SU-DHL-6 (cell line): ENCODE measurements around the gene SHISAL2A.

Experiments
- H2AFZ ChIP-seq: fragments of 200-600 bp; sonication (generic); 2 replicates; pipeline ENCODE4 v1.6.1; 2014; ENCODE audit warnings: low read depth, mild to moderate bottlenecking, moderate library complexity, mixed read lengths, antibody characterized with exemption, low read length; ENCODE audit not compliant: severe bottlenecking
- H3F3A ChIP-seq: fragments of 200-600 bp; shearing (Covaris generic); 2 replicates; pipeline ENCODE4 v1.6.0; 2016; ENCODE audit warnings: antibody characterized with exemption, mild to moderate bottlenecking; ENCODE audit not compliant: insufficient read depth
- H3K27ac ChIP-seq: fragments of 200-600 bp; sonication (generic); 2 replicates; pipeline ENCODE4 v1.5.1; 2016; ENCODE audit warnings: low read depth, mild to moderate bottlenecking, low read length, moderate library complexity, mixed read lengths
- H3K27me3 ChIP-seq: fragments of 200-600 bp; sonication (generic), shearing (Covaris generic); 2 replicates; pipeline ENCODE4 v1.6.0; 2014; ENCODE audit warnings: mild to moderate bottlenecking, low read length
- H3K36me3 ChIP-seq: fragments of 200-600 bp; sonication (generic); 2 replicates; pipeline ENCODE4 v1.6.1; 2014; ENCODE audit warnings: mild to moderate bottlenecking, low read length, mixed read lengths
- H3K4me2 ChIP-seq: fragments of 300-600, 200-600 bp; shearing (Covaris generic), sonication (generic); 2 replicates; pipeline ENCODE4 v1.6.0; 2014; ENCODE audit warnings: low read length, low read depth, mild to moderate bottlenecking; ENCODE audit not compliant: poor library complexity, severe bottlenecking
- H3K4me3 ChIP-seq: fragments of 200-600 bp; sonication (generic); 2 replicates; pipeline ENCODE4 v1.5.1; 2014; ENCODE audit warnings: antibody characterized with exemption, low read length, mild to moderate bottlenecking, mixed read lengths; ENCODE audit not compliant: insufficient read depth, poor library complexity, severe bottlenecking
- H3K79me2 ChIP-seq: fragments of 200-600 bp; sonication (generic); 2 replicates; pipeline ENCODE4 v1.6.1; 2014; ENCODE audit warnings: mild to moderate bottlenecking, low read length, moderate library complexity; ENCODE audit not compliant: insufficient read depth
- H3K9ac ChIP-seq: fragments of 200-600 bp; sonication (generic); 2 replicates; pipeline ENCODE4 v1.7.0; 2014; ENCODE audit warnings: mild to moderate bottlenecking, low read length
- H3K9me2 ChIP-seq: fragments of 200-600 bp; sonication (generic); replicated peaks from 2 replicates; pipeline ENCODE4 v1.6.1; 2014; ENCODE audit warnings: low read length; ENCODE audit not compliant: insufficient read depth
- H3K9me3 ChIP-seq: fragments of 200-600 bp; sonication (generic); 2 replicates; pipeline ENCODE4 v1.6.1; 2014; ENCODE audit warnings: low read length, mixed read lengths; ENCODE audit not compliant: insufficient read depth
- H4K20me1 ChIP-seq: fragments of 200-600 bp; sonication (generic); 2 replicates; pipeline ENCODE4 v1.6.1; 2014; ENCODE audit warnings: low read depth, mild to moderate bottlenecking, antibody characterized with exemption, low read length, moderate library complexity, mixed read lengths
- EZH2phosphoT487 ChIP-seq: fragments of 200-600 bp; sonication (generic), shearing (Covaris generic); conservative IDR thresholded peaks from 2 replicates; pipeline ENCODE4 v1.6.1; 2018; ENCODE audit warnings: mild to moderate bottlenecking, antibody characterized with exemption, low read length, moderate library complexity, mixed read lengths
- TF ChIP-seq, protein P1 (sequence below): fragments of 200-600 bp; sonication (generic); IDR thresholded peaks from one replicate; pipeline ENCODE4 v1.5.1; 2017; ENCODE audit warnings: antibody characterized with exemption, mild to moderate bottlenecking, low read length, moderate library complexity; ENCODE audit not compliant: insufficient read depth, poor library complexity, severe bottlenecking

Gene SHISAL2A

GRCh38 chr1:52601991-52602855, 30.7 kb upstream of the SHISAL2A start, which contains the start of gene GPX7:
Gene GPX7, plus strand, starts transcription at chr1:52602371. Its CDS starts 39 bp downstream, at chr1:52602410.
- H4K20me1 ChIP-seq, result no peaks in the 10 kb centered on the region
- H3K4me2 ChIP-seq, result peak within 1 kb of the TSS; percentile 53
- no peak for TF ChIP-seq EZH2phosphoT487
- TF ChIP-seq, protein P1, sequence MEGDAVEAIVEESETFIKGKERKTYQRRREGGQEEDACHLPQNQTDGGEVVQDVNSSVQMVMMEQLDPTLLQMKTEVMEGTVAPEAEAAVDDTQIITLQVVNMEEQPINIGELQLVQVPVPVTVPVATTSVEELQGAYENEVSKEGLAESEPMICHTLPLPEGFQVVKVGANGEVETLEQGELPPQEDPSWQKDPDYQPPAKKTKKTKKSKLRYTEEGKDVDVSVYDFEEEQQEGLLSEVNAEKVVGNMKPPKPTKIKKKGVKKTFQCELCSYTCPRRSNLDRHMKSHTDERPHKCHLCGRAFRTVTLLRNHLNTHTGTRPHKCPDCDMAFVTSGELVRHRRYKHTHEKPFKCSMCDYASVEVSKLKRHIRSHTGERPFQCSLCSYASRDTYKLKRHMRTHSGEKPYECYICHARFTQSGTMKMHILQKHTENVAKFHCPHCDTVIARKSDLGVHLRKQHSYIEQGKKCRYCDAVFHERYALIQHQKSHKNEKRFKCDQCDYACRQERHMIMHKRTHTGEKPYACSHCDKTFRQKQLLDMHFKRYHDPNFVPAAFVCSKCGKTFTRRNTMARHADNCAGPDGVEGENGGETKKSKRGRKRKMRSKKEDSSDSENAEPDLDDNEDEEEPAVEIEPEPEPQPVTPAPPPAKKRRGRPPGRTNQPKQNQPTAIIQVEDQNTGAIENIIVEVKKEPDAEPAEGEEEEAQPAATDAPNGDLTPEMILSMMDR, result no peak
- no peaks in the 10 kb centered on the region for H3K27me3 ChIP-seq
- H3K9me3 ChIP-seq, result no peaks in the 10 kb centered on the region
- peak within 1 kb of the TSS; percentile 61 for H3K27ac ChIP-seq
- H3K79me2 ChIP-seq, result peaks cover 4% of the 10 kb centered on the region; the same call in 1 of the 2 replicates
- peak within 1 kb of the TSS; percentile 57 for H3K9ac ChIP-seq
- H3K4me3 ChIP-seq, result peak within 1 kb of the TSS; percentile 45
- peaks cover 13% of the 10 kb centered on the region; the same call in 1 of the 2 replicates for H3F3A ChIP-seq
- no peaks in the 10 kb centered on the region for H3K9me2 ChIP-seq
- peak within 1 kb of the TSS; percentile 29 for H2AFZ ChIP-seq
- no peaks in the 10 kb centered on the region for H3K36me3 ChIP-seq

- no peaks in the 10 kb centered on the region for H3K27me3 ChIP-seq
- peak overlapping the region; percentile 57 for H3K9ac ChIP-seq
- H4K20me1 ChIP-seq, result no peaks in the 10 kb centered on the region
- no peaks in the 10 kb centered on the region for H3K9me3 ChIP-seq
- no peak overlapping the region for H2AFZ ChIP-seq
- no peak for TF ChIP-seq EZH2phosphoT487
- TF ChIP-seq, protein P1, result no peak
- peak overlapping the region; percentile 45 for H3K4me3 ChIP-seq
- peaks cover 13% of the 10 kb centered on the region; the same call in 1 of the 2 replicates for H3F3A ChIP-seq
- H3K79me2 ChIP-seq, result peaks cover 4% of the 10 kb centered on the region; the same call in 1 of the 2 replicates
- no peaks in the 10 kb centered on the region for H3K36me3 ChIP-seq
- peak overlapping the region; percentile 53 for H3K4me2 ChIP-seq
- peak overlapping the region; percentile 61 for H3K27ac ChIP-seq
- no peaks in the 10 kb centered on the region for H3K9me2 ChIP-seq
Observed at GRCh38 chr1:52602856-52603600, 29.9 kb upstream of the SHISAL2A start.

DNA sequence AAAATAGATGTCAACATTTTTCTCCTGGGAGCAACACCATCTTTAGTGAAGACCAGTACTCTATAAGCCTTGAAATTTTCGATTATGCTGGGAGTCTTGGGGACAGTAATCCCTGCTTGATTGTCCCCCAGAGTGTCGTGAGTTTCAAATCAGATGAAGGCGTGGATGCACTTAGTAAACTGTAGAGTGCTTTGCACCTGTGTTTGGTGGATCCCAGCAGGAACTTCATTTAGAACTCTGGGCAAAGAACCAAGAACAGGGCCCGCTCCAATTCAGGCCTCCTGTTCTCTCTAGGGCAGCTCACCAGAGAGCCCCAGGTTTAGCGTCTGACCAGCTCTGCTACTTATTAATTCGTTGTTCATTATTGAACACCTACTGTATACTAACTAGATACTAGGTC, 29.3 kb upstream of the SHISAL2A start:
- Histone ChIP-seq H3K79me2 (peaks cover 4% of the 10 kb centered on the region; the same call in 1 of the 2 replicates), H3K36me3 (peaks cover 3% of the 10 kb centered on the region; the same call in 1 of the 2 replicates), H2AFZ (no peak overlapping the region), H3K27ac (peak overlapping the region; percentile 61), H3K27me3 (no peaks in the 10 kb centered on the region), H3K4me3 (peak overlapping the region; percentile 45), H3K9me3 (no peaks in the 10 kb centered on the region), H3K4me2 (peak overlapping the region; percentile 53), H3K9ac (peak overlapping the region; percentile 57), H3F3A (peaks cover 13% of the 10 kb centered on the region; the same call in 1 of the 2 replicates), H4K20me1 (no peaks in the 10 kb centered on the region), H3K9me2 (no peaks in the 10 kb centered on the region)
- TF ChIP-seq, protein P1, result no peak
- TF ChIP-seq EZH2phosphoT487, result no peak
